ENCODE results near the gene FAM43B.

Gene FAM43B

GRCh38 chr1:20552728-20553445, 514 bp downstream of the FAM43B start:
- DNase-seq (ENCODE audit: low spot score) = no peak

GRCh38 chr1:20555025-20555757, 2.8 kb downstream of the FAM43B start:
- DNase-seq (ENCODE audit: low spot score) = no peak

- DNase-seq (ENCODE audit: low spot score) = no peak
Observed at GRCh38 chr1:20555758-20556120, 3.4 kb downstream of the FAM43B start.

GRCh38 chr1:20558191-20558590, 5.8 kb downstream of the FAM43B start:
- DNase-seq (ENCODE audit: low spot score) = no peak

GRCh38 chr1:20560966-20561365, 8.6 kb downstream of the FAM43B start:
- DNase-seq (ENCODE audit: low spot score) = no peak

GRCh38 chr1:20565234-20565633, 12.9 kb downstream of the FAM43B start:
- DNase-seq (ENCODE audit: low spot score) = no peak

- no peak for DNase-seq (ENCODE audit: low spot score)
Observed at GRCh38 chr1:20569523-20570098, 17.2 kb downstream of the FAM43B start.

- no peak for DNase-seq (ENCODE audit: low spot score)
Observed at GRCh38 chr1:20571427-20571826, 19.1 kb downstream of the FAM43B start.

- DNase-seq (ENCODE audit: low spot score) = no peak
Observed at GRCh38 chr1:20573987-20574386, 21.6 kb downstream of the FAM43B start.

- DNase-seq (ENCODE audit: low spot score) = peak; percentile 80
Observed at GRCh38 chr1:20574686-20575540, 22.5 kb downstream of the FAM43B start.

- no peak for DNase-seq (ENCODE audit: low spot score)
Observed at GRCh38 chr1:20575541-20576336, 23.4 kb downstream of the FAM43B start.

- DNase-seq (ENCODE audit: low spot score) = no peak
Observed at GRCh38 chr1:20578062-20578461, 25.7 kb downstream of the FAM43B start.

GRCh38 chr1:20578721-20579395, 26.5 kb downstream of the FAM43B start:
- DNase-seq (ENCODE audit: low spot score) = no peak

GRCh38 chr1:20584890-20585289, 32.5 kb downstream of the FAM43B start:
- no peak for DNase-seq (ENCODE audit: low spot score)

GRCh38 chr1:20586953-20587660, 34.7 kb downstream of the FAM43B start:
- no peak for DNase-seq (ENCODE audit: low spot score)

GRCh38 chr1:20587661-20588053, 35.3 kb downstream of the FAM43B start:
- no peak for DNase-seq (ENCODE audit: low spot score)

- DNase-seq (ENCODE audit: low spot score) = no peak
Observed at GRCh38 chr1:20588634-20589225, 36.4 kb downstream of the FAM43B start, which contains the start of gene CDA. CDA (plus strand) TSS chr1:20589097; CDS start chr1:20589130, 33 bp downstream.

GRCh38 chr1:20589331-20590278, 37.2 kb downstream of the FAM43B start:
- DNase-seq (ENCODE audit: low spot score) = no peak

All from COLO829 (cell line).